ENCODE data around the gene DIPK1B.
A peak's percentile ranks its signal among the peaks of the same experiment; 100 is the strongest.

The DIPK1B gene

GRCh38 chr9:136707849-136708517 lies 4.4 kb upstream of the DIPK1B start:
- TF ChIP-seq, protein P1, sequence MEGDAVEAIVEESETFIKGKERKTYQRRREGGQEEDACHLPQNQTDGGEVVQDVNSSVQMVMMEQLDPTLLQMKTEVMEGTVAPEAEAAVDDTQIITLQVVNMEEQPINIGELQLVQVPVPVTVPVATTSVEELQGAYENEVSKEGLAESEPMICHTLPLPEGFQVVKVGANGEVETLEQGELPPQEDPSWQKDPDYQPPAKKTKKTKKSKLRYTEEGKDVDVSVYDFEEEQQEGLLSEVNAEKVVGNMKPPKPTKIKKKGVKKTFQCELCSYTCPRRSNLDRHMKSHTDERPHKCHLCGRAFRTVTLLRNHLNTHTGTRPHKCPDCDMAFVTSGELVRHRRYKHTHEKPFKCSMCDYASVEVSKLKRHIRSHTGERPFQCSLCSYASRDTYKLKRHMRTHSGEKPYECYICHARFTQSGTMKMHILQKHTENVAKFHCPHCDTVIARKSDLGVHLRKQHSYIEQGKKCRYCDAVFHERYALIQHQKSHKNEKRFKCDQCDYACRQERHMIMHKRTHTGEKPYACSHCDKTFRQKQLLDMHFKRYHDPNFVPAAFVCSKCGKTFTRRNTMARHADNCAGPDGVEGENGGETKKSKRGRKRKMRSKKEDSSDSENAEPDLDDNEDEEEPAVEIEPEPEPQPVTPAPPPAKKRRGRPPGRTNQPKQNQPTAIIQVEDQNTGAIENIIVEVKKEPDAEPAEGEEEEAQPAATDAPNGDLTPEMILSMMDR (conservative IDR thresholded peaks at IDR 0.05) = no peak
- no peak overlapping the region for H3K27ac ChIP-seq

- H3K27ac ChIP-seq = no peak overlapping the region
- TF ChIP-seq, protein P1 (conservative IDR thresholded peaks at IDR 0.05) = no peak
Measured at GRCh38 chr9:136709454-136710109, 2.8 kb upstream of the DIPK1B start.

- TF ChIP-seq, protein P1 (conservative IDR thresholded peaks at IDR 0.05) = no peak
- H3K27ac ChIP-seq = no peak overlapping the region
Measured at GRCh38 chr9:136710543-136710942, 1.8 kb upstream of the DIPK1B start.

GRCh38 chr9:136711219-136711648 lies 1.1 kb upstream of the DIPK1B start:
- H3K27ac ChIP-seq = peak overlapping the region; percentile 91; the same call in 1 of the 2 replicates

DNA sequence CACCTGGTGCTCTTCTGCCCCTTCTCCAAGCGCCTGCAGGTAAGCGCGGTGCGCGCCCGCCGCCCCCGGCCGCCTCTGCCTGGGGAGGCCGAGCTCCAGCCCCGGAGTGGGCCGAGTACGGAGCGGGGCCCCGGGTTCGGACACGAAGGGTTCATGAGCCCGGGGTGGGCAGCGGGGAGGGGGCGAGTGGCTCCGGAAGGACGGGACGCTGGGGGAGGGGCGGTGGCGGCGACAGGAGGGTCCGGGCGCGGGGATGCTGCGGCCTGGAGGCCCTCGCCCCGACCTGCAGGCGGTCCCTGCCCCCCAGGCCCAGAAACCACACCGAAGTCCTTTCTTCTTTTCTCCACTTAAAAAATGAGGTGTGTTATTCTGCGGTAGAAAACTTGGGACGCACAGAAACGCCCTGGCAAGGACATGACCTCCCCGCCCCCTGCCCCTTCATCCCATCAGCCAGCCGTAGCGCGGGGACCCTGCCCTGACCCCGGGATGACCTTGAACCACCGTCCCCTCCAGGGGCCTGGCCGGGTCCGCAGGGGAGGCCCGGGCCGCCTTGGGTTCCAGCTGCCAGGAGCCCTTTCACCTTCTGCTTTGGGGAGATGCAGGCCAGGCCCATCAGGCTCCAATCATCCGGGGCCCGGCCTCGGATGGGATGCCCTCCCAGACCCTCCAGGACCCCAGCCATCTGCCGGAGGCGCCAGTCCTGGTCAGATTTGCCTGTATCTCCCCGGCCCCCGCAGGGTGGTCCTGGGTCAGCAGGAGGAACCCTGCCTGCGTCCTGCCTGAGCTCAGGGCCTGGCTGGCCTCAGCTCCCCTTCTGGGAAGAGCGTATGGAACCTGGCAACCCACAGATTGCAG lies 545 bp downstream of the DIPK1B start:
- H3K27ac ChIP-seq = peak overlapping the region; percentile 91
- TF ChIP-seq, protein P1 (conservative IDR thresholded peaks at IDR 0.05) = no peak

DNA sequence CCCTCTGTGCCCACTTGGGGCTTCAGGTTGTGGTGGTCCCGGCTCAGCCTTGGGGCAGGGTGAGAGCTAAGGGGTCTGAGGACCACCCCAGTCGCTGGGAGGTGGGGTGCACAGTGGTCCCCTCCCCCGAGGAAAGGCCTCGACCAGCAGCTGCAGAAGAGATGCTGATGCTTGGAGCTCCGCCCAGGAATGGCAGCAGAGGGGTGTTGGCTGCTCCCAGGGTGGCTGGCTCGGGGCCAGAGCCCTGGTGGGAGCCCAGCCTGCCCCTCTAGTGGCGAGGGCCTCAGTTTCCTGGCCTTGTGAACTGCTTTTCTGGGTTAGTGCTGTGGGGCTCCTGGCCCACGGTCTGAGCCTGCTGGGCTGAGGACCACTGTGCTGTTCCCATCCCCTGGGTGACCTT lies 1.2 kb downstream of the DIPK1B start:
- peak overlapping the region; percentile 91 for H3K27ac ChIP-seq
- TF ChIP-seq, protein P1 (conservative IDR thresholded peaks at IDR 0.05) = no peak

- TF ChIP-seq, protein P1 (conservative IDR thresholded peaks at IDR 0.05) = no peak
- H3K27ac ChIP-seq = peak overlapping the region; percentile 91
Measured at GRCh38 chr9:136714096-136714892, 1.9 kb downstream of the DIPK1B start.
